Measurements from ENCODE around the gene CCDC93.
A peak's percentile ranks its signal among the peaks of the same experiment; 100 is the strongest.

The CCDC93 gene

GRCh38 chr2:117989854-117990438 is 23.9 kb downstream of the CCDC93 start:
- DNase-seq (ENCODE audit: low spot score), result no peak
- no peak for FAIRE-seq

DNA sequence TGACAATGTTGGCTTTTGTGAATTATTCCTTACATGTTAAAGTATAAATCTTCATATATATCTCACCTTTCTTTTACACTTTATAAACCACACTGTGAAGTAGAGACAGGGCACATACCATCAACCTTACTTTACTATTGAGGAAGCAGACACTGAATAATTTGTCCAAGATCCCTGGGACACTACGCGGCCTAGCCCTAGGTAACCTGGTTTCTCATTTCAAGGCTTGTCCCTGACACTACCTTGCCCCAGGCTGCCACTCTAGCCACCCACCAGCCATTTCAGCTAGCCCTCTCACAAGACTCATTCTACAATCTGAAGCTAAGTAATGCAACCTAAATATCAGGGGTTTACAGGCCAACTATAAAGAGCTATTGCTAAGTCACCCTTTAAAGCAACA is 26.7 kb downstream of the CCDC93 start:
- FAIRE-seq, result no peak
- no peak for DNase-seq (ENCODE audit: low spot score)

DNA sequence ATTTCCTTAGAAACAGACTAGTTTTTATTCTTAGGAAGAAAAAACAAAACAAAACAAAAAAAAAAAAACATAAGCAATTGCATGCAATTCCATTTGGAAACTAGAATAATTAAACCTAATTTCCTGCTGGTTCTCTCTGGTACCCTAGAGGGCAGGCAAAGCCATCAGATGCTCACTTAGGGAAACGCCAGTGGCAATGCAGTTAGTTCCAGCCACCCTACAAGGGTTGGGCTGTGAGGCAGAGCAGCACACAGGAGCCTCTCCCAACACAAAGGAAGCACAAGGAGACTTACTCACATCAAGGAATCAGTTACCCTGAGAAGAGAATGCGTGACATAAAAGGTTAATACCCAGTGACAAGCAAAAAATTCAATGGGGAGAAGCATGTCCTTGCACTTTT is 28.8 kb downstream of the CCDC93 start:
- FAIRE-seq, result no peak
- DNase-seq (ENCODE audit: low spot score), result no peak

DNA sequence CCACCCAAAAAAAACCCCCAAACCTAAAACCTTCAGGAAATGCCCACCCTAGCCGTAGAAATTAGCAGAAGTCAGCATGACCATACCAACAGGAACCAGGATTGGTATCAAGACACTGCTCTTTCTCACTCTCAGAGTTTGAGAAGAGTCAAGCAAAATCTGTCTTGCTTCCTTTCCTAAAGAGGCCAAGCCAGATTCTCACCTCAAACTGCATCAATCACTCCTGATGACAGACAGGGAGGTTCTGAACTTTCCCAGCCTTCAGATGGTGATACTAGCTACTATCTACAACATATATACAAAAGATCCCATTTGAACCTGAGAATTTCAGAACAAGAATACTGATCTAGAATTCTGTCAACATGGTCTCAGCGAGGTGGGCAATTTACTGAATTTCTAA is 29.7 kb downstream of the CCDC93 start:
- FAIRE-seq (no peak), DNase-seq (ENCODE audit: low spot score) (no peak)

GRCh38 chr2:117983040-117983439 is 30.8 kb downstream of the CCDC93 start:
- FAIRE-seq (no peak), DNase-seq (ENCODE audit: low spot score) (no peak)

DNA sequence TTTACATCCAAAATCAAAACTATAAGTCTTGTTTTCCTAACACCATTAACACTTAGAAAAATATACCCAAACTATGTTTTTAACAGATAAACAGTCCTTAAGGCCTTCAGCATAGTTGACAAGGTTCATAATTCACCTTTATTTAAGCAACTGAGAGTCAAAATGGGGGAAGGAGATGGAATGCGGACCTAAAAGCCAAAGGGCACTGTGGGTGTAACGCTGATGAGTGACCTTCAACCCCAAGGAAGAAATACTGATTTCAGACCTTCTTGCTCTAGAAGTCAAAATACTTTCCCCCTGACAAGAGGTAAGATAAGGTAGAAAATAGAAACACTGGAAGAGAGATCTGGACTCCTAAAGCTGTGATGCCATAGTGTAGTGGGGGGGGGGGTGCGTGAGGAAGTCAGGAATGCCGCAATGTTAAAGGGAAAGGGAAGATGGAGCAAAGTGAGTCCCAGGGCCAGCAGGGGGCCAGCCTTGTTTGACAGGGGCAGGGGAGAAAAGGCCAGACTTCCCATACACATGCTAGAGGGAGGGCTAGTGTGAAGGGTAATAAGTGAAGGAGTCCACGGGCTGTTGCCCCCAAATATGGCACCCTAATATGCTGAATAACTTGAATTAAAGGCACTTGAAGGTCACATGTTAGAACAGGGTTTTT is 31.4 kb downstream of the CCDC93 start:
- FAIRE-seq (no peak), DNase-seq (ENCODE audit: low spot score) (no peak)

GRCh38 chr2:117981810-117982209 is 32.1 kb downstream of the CCDC93 start:
- DNase-seq (ENCODE audit: low spot score), result no peak
- FAIRE-seq, result no peak

DNA sequence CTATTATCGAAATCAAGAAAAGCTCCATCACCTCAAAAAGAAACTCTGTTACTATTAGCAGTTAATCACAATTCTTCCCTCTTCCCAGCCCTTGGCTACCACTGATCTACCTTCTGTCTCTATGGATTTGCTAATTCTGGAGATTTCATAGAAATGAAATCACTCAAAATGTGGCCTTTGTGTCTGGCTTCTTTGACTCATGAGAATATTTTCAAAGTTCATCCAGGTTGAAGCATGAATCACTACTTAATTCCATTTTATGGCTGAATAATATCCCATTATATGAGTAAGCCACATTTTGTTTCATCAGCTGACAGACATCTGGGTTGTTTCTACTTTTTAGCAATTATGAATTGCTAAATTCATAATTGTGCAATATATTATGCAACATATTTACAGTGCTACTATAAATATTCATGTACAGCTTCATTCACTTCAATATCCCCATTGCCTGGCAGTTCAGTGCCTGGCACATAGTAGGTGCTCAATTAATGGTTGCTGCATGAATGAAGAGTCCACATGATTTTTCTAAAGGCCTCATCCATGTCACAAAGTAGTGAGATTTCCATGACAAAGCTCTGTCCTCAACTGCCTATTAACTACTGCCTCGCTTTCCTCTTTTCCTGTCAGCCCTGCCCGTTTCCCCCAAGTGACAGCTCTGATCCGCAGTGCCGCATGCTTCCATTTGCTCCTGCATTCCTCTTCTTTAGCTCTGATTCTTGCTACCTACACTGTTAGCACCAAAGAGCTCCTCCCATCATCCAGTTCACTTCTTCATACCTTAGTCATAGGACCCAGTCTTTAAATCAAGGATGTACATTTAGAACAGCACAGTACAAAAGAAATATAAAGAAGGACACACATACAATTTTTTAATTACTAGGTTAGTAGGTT is 32.8 kb downstream of the CCDC93 start:
- FAIRE-seq (no peak), DNase-seq (ENCODE audit: low spot score) (no peak)

DNA sequence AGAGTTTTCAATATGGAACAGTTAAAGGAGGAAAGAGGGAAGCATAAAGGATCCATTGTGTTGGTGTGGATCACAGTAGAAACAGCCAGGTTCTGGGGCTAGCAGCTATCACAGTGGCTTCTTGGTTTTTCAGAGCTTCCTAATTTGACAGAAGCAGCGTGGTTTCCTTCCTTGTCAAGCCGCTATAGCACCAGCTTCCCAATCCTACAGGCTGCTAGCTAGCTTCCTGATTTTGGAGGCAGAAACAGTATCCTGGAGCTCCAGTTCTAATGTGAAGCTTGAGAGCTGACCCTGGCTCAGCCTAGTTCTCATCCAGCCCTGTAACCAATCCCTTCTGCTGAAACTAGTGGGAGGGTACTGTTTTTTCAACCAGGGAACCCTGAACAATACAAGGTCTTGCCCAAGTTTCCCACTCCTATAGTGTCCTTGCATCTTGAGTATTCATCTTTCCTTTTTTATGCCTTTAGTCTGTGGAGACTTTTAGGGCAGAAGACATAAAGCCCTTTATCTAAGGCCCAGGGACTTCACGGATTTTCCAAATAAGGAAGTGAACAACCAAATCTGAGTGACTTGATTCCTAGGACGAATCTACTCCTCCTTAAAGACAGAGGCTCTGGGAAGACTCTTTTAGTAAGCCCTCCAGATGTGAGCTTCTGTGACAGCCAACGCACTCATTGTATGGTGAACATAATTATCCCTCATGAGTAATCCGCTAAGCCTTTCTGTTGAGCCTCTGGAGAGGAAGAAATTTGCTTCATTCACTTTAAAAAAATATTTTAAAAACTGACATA is 33.8 kb downstream of the CCDC93 start:
- DNase-seq (ENCODE audit: low spot score) (no peak), FAIRE-seq (no peak)

GRCh38 chr2:117977696-117978095 is 36.2 kb downstream of the CCDC93 start:
- no peak for DNase-seq (ENCODE audit: low spot score)
- FAIRE-seq, result peak; percentile 17

- FAIRE-seq, result no peak
- DNase-seq (ENCODE audit: low spot score), result no peak
Measured at GRCh38 chr2:117976581-117976980, 37.3 kb downstream of the CCDC93 start.

DNA sequence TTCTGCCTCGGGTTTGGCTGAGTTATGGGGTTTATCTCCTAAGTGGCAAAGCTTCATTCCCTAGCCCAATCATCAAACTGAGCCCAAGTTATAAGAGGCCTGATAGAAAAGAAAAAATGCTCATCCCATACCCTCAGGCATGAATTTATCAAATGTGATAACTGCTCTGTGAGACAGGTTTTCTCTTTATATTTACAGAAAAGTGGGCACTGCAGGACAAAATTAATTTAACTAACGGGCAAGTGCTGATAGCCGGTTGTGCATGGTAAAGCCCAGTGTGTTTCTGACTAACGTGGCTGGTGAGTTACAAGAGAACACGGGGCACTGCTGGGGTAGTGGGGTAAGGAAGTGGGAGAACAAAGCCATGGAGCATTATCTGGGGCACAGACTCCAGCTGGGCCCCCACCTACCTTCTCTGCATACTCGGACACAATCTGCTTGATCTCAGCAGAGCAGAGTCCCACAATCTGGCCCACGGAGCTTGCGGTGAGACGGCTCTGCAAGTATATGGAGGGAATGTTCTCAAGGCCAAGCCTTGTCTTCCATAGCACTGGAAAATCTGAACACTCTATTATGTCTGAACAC is 40.3 kb downstream of the CCDC93 start:
- DNase-seq (ENCODE audit: low spot score), result no peak
- no peak for FAIRE-seq

- FAIRE-seq (no peak), DNase-seq (ENCODE audit: low spot score) (no peak)
Measured at GRCh38 chr2:117972476-117973123, 41.3 kb downstream of the CCDC93 start.

GRCh38 chr2:117968722-117969121 is 45.1 kb downstream of the CCDC93 start:
- FAIRE-seq, result no peak
- no peak for DNase-seq (ENCODE audit: low spot score)

DNA sequence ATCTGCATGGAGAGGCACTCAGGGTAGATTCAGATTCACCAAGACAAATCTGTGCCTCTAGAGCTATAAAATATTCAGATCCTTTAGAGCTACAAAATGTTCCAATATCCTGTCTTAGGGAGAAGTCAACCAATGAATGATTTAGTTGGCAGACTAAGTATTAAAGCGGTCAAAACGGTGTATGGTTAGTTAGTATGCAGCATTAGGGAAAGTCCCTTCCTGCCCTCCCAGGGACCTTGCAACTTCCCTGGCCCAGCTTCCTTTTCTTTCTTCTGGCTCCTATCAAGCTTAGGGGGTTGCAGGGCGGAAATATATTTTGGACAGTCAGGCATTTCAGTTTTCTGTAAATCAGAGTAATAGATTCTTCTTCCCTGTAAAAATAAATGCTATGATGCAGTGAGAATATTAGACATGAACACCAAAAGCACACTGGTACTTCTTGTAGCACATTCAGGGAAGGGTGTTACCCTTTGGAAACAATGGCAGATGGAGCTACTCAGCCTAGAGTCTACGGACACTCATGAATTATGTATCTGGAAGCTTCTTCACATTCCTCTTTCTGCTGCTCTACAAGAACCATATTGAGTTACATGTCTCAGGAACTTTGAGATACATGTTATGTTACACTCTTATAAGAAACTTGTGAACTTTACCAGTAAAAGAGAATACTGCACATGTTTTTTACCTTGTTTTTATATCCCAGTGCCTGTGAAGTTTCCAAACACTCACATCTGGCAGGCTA is 45.7 kb downstream of the CCDC93 start:
- FAIRE-seq, result no peak
- DNase-seq (ENCODE audit: low spot score), result no peak

DNA sequence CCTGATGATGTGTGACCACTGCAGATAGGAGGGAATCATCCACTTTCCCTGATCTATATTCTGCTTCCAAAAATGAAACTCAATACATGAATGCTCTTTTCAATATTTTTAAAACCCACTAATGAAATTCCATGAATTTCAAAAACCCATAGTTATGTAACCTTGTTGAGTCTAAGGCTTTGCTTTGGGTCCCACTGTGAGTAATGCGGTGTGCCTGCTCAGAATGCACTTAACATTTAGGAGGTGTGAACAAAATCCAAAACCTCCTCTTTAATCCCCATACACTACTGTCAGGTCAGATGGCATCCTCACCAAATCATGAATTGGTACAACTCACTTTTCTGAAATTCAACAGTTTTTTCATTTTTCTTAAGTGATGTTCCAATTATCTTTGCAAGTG is 50.4 kb downstream of the CCDC93 start:
- FAIRE-seq (no peak), DNase-seq (ENCODE audit: low spot score) (no peak)

- DNase-seq (ENCODE audit: low spot score) (no peak), FAIRE-seq (no peak)
Measured at GRCh38 chr2:117961201-117961600, 52.7 kb downstream of the CCDC93 start.

DNA sequence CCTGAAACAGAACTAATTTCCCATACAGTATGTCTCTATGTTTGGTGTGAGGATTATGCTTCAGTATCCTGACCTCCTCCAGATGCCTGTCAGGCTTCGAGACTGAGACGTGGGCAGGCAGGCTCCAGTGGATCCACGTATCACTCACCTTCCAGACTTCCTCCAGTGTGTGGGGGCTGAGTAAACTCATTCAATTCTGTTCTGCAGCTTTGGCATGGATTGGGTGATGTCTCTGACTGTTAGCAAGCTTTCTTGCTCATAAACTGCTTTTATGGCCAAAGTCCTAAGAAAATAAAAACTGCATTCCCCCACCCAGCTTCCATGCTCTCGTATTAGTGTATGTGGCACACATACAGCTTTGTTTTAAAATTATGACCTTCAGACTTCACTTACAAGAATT is 53.6 kb downstream of the CCDC93 start:
- DNase-seq (ENCODE audit: low spot score) (no peak), FAIRE-seq (peak; percentile 65)

DNA sequence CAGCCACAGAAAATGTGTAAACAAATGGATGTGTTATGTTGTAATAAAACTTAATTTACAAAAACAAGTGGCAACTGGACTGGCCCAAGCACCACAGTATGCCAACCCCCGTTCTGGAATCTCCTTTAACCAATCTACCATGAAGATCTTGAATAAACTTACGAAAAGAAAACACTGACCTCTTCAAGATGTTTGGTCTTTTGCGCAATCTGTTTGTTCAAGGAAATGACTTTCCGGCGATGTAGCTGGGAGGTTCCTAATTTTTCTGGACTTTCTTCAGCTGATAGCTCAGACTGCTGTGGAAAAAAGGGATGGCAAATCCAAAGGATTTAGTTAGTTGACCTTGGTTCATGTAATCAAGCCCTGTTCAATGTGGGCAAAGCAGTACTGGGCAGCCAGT is 55.7 kb downstream of the CCDC93 start:
- no peak for DNase-seq (ENCODE audit: low spot score)
- no peak for FAIRE-seq

GRCh38 chr2:117957616-117958015 is 56.3 kb downstream of the CCDC93 start:
- no peak for FAIRE-seq

More at GRCh38 chr2:117957616-117958015, 56.3 kb downstream of the CCDC93 start:
- DNase-seq (ENCODE audit: low spot score), result no peak
